Thymus (tissue), 11 donors: ENCODE measurements around the gene NOP56. TPM values are rescaled to one million over a fixed set of nuclear protein-coding genes. Genes with fewer than 3 reads are reported as not detected.
A peak's percentile ranks its signal among the peaks of the same experiment; 100 is the strongest.

ENCODE experiments used
- DNase-seq, 9 donors: peaks; one replicate each; pipeline ENCODE4 v3.0.0-alpha.2; 2013; ENCODE audit warnings: low spot score in 9 of 9, low read depth in 6 of 9, missing footprints in 1 of 9
- H3K27ac ChIP-seq, 2 donors: one replicate each; pipeline ENCODE4 v1.5.1; 2013; ENCODE audit warnings: control low read depth in 1 of 2, low read depth in 1 of 2, low read length in 1 of 2, mild to moderate bottlenecking in 1 of 2, moderate library complexity in 1 of 2
- H3K27me3 ChIP-seq, 2 donors: one replicate each; pipeline ENCODE4 v1.5.1; 2013; ENCODE audit warnings: low read length in 1 of 2; ENCODE audit not compliant: control insufficient read depth in 2 of 2, insufficient read depth in 1 of 2
- H3K36me3 ChIP-seq, 2 donors: one replicate each; pipeline ENCODE4 v1.5.1; 2013; ENCODE audit warnings: low read length in 1 of 2, mild to moderate bottlenecking in 1 of 2, moderate library complexity in 1 of 2; ENCODE audit not compliant: control insufficient read depth in 2 of 2, insufficient read depth in 2 of 2
- H3K4me1 ChIP-seq, 2 donors: one replicate each; pipeline ENCODE4 v1.5.1; 2013; ENCODE audit warnings: low read length in 2 of 2; ENCODE audit not compliant: control insufficient read depth in 2 of 2, insufficient read depth in 2 of 2
- H3K4me3 ChIP-seq, 2 donors: one replicate each; pipeline ENCODE4 v1.5.1; 2013; ENCODE audit warnings: low read length in 2 of 2, control low read depth in 1 of 2, mild to moderate bottlenecking in 1 of 2
- H3K9me3 ChIP-seq, 2 donors: one replicate each; pipeline ENCODE4 v1.5.1; 2013; ENCODE audit warnings: low read length in 1 of 2, mild to moderate bottlenecking in 1 of 2; ENCODE audit not compliant: control insufficient read depth in 2 of 2, insufficient read depth in 1 of 2
- WGBS: extraction: QIAGEN DNeasy Blood & Tissue Kit; methylation state at CpG from one replicate; pipeline ENCODE4 v1.1.7; 2013; 5-methylcytosine and 5-hydroxymethylcytosine counted together
- polyA plus RNA-seq: library from polyadenylated mRNA; stranded (reverse); fragments of 200-250 nt; gene quantifications from one replicate; pipeline ENCODE4 v1.2.3, GENCODE V29; 2013
- total RNA-seq: library from RNA; stranded (reverse); fragments of 120-200 nt; gene quantifications from one replicate; pipeline ENCODE4 v1.2.4, GENCODE V29; 2013
- donor health status: healthy.

The NOP56 gene
- total and polyA plus RNA-seq, 2 donors = 152 to 236 TPM

DNA sequence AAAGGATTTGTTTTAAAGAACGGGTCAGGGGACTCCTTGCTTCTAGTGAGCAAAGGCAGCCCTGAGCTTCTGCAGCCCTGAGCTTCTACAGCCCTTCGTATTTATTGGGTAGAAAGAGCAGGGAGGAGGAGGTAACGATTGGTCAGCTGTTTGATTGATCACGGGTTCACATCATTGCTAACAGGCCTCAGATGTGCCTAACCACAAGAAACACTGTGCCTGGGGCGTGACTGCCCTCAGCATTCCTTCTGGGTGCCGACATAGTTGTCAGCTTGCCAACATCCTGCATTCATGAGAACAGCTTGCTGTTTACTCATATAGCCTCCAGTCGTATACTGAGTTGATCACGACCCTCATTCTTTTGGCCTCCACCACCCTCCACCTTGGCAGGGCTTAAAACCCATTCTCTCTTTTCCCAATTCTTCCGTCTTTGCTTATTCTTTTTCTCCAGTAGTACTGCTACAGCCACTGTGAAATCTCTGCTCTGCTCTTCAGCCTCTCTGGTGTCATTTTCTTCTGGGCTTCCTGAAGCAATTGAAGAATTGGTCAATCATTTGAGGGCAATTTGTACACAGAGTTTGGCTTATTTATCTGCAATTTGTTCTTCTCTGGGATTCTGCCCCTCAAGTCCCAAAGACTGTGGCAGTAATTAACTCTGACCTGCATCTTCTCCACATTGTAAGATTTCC lies 25.4 kb upstream of the NOP56 start:
- WGBS = 90% methylated on average over 9 of the region's 9 CpGs
- H3K4me3 ChIP-seq = no peak overlapping the region
- H3K4me1 ChIP-seq = no peaks in the 10 kb centered on the region
- H3K9me3 ChIP-seq = no peaks in the 10 kb centered on the region
- no peaks in the 10 kb centered on the region for H3K36me3 ChIP-seq
- H3K27ac ChIP-seq = no peak overlapping the region
- no peak for DNase-seq
- H3K27me3 ChIP-seq = no peaks in the 10 kb centered on the region

DNA sequence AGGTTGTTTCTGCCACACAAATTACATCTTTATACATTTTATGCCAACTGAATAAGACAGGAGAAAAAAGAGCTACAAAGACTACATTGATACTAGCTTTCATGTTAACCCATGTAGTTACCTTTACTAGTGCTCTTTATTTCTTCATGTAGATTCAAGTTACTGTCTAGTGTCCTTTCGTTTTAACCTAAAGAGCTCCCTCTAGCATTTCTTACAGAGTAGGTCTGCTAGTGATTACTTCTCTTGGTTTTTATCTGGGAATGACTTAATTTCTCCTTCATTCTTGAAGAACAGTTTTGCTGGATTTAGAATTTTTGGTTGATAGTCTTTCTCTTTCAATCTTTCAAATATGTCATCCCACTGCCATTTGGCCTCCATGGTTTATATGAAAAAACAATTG lies 21.2 kb upstream of the NOP56 start:
- Histone ChIP-seq H3K4me3 (no peak overlapping the region), H3K27me3 (peaks cover 0 to 20% of the 10 kb centered on the region in 2 donors), H3K4me1 (no peaks in the 10 kb centered on the region), H3K9me3 (no peaks in the 10 kb centered on the region), H3K27ac (no peak overlapping the region), H3K36me3 (no peaks in the 10 kb centered on the region)
- 27% methylated on average over 1 of the region's 1 CpG for WGBS
- DNase-seq = no peak

DNA sequence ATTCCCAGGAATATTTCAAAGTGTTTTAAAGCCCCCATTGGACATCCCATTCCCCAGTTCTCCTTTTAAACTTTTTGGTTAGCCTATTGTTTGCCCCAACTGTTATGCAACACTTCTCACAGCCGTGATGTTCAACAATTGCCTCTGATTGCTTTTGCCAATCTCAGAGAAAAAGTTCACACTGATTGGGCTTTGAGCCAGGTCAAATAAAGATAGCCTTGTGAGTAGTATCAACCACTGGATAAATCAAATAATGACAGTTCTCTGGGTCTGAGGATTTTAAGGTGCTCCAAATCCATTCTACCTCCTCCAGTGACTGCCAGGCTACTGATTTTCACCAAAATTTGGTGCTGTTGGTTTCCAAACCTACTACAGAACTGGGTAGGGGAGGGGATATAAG lies 19.1 kb upstream of the NOP56 start:
- Histone ChIP-seq H3K9me3 (no peaks in the 10 kb centered on the region), H3K27me3 (peaks cover 0 to 20% of the 10 kb centered on the region in 2 donors), H3K27ac (no peak overlapping the region), H3K36me3 (no peaks in the 10 kb centered on the region), H3K4me3 (no peak overlapping the region), H3K4me1 (no peaks in the 10 kb centered on the region)
- no peak for DNase-seq
- 31% methylated on average over 1 of the region's 1 CpG for WGBS

DNA sequence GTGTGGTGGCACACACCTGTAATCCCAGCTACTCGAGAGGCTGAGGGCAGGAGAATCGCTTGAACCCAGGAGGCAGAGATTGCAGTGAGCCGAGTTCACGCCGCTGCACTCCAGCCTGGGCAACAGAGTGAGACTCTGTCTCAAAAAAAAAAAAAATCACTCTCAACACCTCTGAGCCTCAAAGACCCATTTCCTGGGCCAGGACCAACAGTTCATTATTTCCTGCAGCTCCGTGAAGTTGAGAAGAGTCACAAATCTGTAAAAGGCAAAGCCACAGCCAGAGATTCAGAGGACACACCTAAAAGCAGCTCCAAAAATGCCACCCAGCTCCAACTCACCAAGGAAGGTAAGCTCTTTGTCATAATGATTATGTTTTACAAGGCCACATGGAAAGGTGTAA lies 15.2 kb upstream of the NOP56 start:
- no peaks in the 10 kb centered on the region for H3K36me3 ChIP-seq
- H3K27me3 ChIP-seq = peaks cover 0 to 20% of the 10 kb centered on the region in 2 donors
- H3K4me1 ChIP-seq = no peaks in the 10 kb centered on the region
- no peak for DNase-seq
- no peaks in the 10 kb centered on the region for H3K9me3 ChIP-seq
- 79% methylated on average over 6 of the region's 6 CpGs for WGBS
- H3K4me3 ChIP-seq = no peak overlapping the region
- no peak overlapping the region for H3K27ac ChIP-seq

DNA sequence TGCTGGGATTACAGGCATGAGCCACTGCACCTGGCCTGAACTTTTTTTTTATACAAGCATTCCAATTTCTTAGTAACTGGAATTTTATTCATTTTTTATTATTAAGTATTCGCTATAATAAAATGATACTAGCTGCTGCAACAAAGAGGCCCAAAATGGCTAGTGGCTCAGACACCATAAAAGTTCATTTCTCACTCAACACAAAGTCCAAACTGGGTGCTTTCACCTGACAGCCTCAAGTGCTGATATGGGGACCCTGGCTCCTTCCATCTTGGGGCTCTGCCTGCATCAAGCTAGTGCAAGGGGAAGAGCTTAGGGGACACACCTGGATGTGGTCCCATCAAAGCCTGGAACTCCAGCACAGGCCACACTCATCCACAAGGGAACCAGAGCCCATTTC lies 12.2 kb upstream of the NOP56 start:
- 79% methylated on average over 1 of the region's 1 CpG for WGBS
- DNase-seq = no peak
- Histone ChIP-seq H3K4me3 (no peak overlapping the region), H3K4me1 (no peaks in the 10 kb centered on the region), H3K9me3 (no peaks in the 10 kb centered on the region), H3K27ac (no peak overlapping the region), H3K36me3 (no peaks in the 10 kb centered on the region), H3K27me3 (peaks cover 0 to 6% of the 10 kb centered on the region in 2 donors)

DNA sequence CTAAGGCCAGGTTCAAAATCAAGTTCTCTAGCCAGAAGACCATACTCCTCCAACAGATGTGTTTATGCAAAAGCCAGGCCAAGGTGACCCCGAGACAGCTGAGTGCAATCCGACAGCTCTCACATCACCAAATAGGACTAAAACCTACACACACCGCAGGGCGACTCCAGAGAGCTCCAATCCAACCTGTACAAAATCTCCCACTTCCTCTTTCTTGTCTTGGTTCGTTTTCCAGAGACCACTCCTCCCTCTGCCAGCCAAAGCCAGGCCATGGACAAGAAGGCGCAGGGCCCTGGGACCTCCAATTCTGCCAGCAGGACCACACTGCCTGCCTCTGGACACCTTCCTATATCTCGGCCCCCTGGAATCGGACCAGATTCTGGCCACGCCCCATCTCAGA lies 11.5 kb upstream of the NOP56 start:
- Histone ChIP-seq H3K4me3 (no peak overlapping the region), H3K27me3 (no peaks in the 10 kb centered on the region), H3K4me1 (no peaks in the 10 kb centered on the region), H3K36me3 (no peaks in the 10 kb centered on the region), H3K9me3 (no peaks in the 10 kb centered on the region), H3K27ac (no peak overlapping the region)
- WGBS = 91% methylated on average over 9 of the region's 9 CpGs
- DNase-seq = no peak

DNA sequence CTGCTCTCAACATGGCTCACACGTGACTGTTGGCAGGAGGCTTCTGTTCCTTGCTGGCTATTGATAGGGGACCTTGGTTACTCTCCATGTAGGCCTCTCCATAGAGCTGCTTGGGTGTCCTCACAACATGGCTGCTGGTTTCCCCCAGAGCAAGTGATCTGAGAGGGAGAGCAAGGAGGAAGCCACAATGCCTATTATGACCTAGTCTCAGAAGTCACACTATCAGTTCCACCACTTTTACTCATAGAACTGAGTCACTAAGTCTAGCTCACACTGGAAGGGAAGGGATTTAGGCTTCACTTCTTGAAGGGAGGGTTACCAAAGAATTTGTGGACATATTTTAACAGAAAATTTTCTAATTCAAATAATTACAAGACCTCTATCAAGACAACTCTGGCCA lies 8.7 kb upstream of the NOP56 start:
- Histone ChIP-seq H3K27me3 (no peaks in the 10 kb centered on the region), H3K4me1 (no peaks in the 10 kb centered on the region), H3K27ac (no peak overlapping the region), H3K9me3 (no peaks in the 10 kb centered on the region), H3K36me3 (no peaks in the 10 kb centered on the region), H3K4me3 (no peak overlapping the region)
- 98% methylated on average over 1 of the region's 1 CpG for WGBS
- no peak for DNase-seq

DNA sequence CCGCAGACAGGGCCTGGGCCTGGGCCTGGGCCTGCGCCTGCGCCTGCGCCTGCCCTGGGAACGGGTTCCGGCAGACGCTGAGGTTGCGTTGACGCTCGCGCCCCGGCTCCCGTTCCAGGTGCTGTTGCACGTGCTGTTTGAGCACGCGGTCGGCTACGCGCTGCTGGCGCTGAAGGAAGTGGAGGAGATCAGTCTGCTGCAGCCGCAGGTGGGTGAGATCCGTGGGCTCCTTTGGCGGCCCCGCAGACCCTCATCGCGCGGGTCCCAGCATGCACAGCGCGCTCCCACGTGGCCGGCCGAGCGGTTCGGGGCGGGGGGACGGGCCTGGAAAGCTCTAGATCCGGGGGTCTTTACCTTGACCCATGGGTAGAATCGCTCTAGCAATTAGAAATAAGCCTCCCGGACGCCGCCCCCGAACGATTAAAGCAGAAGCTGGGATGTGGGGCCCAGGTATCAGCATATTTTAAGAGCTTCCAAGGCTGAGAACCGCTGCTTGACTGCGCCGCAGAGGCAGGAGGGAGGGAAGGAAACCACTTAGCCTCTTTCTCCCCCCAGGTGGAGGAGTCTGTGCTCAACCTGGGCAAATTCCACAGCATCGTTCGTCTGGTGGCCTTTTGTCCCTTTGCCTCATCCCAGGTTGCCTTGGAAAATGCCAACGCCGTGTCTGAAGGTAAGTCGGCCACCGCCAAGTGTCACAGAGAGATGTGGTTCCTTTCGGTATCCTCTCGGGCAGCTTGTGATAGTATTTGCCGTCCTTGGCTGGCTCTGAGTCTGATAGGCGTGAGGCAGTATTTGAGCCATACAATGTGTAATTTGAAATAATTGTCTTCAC lies 508 bp downstream of the NOP56 start:
- H3K27me3 ChIP-seq = no peaks in the 10 kb centered on the region
- WGBS = under 1% methylated on average over 56 of the region's 56 CpGs
- H3K4me3 ChIP-seq = peak overlapping the region; percentile 72 to 80
- peaks cover 40 to 44% of the 10 kb centered on the region in 2 donors for H3K36me3 ChIP-seq
- peak overlapping the region; percentile 92 to 94 for H3K27ac ChIP-seq
- H3K9me3 ChIP-seq = no peaks in the 10 kb centered on the region
- peaks cover 15 to 19% of the 10 kb centered on the region in 2 donors for H3K4me1 ChIP-seq
- peak in 6 of 9 donors; percentile 62 to 91 (median 76) for DNase-seq

DNA sequence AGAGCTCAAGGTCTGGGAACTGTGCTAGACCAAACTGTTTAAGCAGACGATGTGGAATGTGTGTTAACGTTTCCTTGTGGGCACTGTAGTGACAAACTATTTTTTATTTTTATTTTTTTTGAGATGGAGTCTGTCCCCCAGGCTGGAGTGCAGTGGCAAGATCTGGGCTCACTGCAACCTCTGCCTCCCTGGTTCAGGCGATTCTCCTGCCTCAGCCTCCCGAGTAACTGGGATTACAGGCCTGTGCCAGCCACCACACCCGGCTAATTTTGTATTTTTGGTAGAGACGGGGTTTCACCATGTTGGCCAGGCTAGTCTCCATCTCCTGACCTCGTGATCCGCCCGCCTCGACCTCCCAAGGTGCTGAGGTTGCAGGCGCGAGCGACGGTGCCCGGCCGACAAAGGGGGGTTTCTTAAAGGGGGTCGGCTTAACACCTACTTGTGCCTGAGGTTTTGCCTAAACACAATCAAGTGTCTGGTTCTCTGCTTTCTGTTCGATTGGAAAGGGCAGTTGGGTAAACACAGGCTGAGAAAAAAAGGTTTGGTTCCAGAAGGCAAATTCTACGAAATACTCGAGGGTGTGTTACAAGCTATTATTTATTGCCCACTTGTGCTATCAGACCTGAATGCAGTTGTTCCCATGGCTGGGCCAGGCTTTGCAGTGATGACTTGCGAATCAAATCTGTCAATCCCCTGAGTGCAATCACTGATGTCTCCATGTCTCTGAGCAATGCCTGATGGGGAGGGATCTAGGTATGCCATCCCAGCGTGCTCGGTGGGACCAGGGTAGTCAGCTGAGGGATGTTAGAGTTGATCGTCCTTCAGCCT lies 1.3 kb downstream of the NOP56 start:
- no peak overlapping the region for H3K27ac ChIP-seq
- H3K4me3 ChIP-seq = peak overlapping the region; percentile 72 to 80
- DNase-seq = no peak
- 56% methylated on average over 24 of the region's 24 CpGs for WGBS
- no peaks in the 10 kb centered on the region for H3K9me3 ChIP-seq
- H3K36me3 ChIP-seq = peaks cover 49 to 52% of the 10 kb centered on the region in 2 donors
- H3K27me3 ChIP-seq = no peaks in the 10 kb centered on the region
- peaks cover 15 to 19% of the 10 kb centered on the region in 2 donors for H3K4me1 ChIP-seq
